Cardiac septum (tissue), 1 donor: Measurements from ENCODE around the gene SCAMP3. TPM values are rescaled to one million over a fixed set of nuclear protein-coding genes. Genes with fewer than 3 reads are reported as not detected.
A peak's percentile ranks its signal among the peaks of the same experiment; 100 is the strongest.

Experiments
- DNase-seq: peaks from one replicate; pipeline ENCODE4 v3.0.0-alpha.2; 2020; ENCODE audit warnings: low spot score
- intact Hi-C: fragments of 100-400 bp; cut with DNase I; formaldehyde crosslinking; loops from one replicate; pipeline ENCODE4 v1.14.0; 2022
- total RNA-seq: library from RNA; stranded (reverse); fragmentation: NEBNext Ultra II Directional; extraction: Animal tissue kit (Norgen Biotek cat#: 25700); gene quantifications from one replicate; pipeline ENCODE4 v1.2.1, GENCODE V29; 2021
- donor health status: DM: no; HTN: no; CAD: no.

Gene SCAMP3
- total RNA-seq, 1 donor from 2014 or later = 61.5 TPM

- DNase-seq = no peak
- intact Hi-C loops = no loop called here
These were observed 25.9 kb upstream of the SCAMP3 start for GRCh38 chr1:155287987-155288543.

- intact Hi-C loops = no loop called here
- DNase-seq = no peak
These were observed 24.4 kb upstream of the SCAMP3 start for GRCh38 chr1:155286544-155286943.

GRCh38 chr1:155285631-155286044 lies 23.5 kb upstream of the SCAMP3 start:
- intact Hi-C loops = no loop called here
- no peak for DNase-seq

- DNase-seq = no peak
- intact Hi-C loops = no loop called here
These were observed 22.9 kb upstream of the SCAMP3 start for GRCh38 chr1:155285063-155285462.

GRCh38 chr1:155284476-155284875 lies 22.3 kb upstream of the SCAMP3 start:
- intact Hi-C loops = no loop called here
- no peak for DNase-seq

GRCh38 chr1:155282488-155283091 lies 20.4 kb upstream of the SCAMP3 start:
- intact Hi-C loops = no loop called here
- DNase-seq = no peak

- intact Hi-C loops = no loop called here
These were observed 17.1 kb upstream of the SCAMP3 start for GRCh38 chr1:155279268-155279667.

GRCh38 chr1:155278689-155279160 lies 16.6 kb upstream of the SCAMP3 start:
- intact Hi-C loops = no loop called here
- DNase-seq = no peak

More at GRCh38 chr1:155279268-155279667, 17.1 kb upstream of the SCAMP3 start:
- no peak for DNase-seq

- intact Hi-C loops = loop anchor here (1.0 to 2.0 kb wide), 2 partner anchors 31 to 46 kb away; partner anchors contain the start of gene FDPS
- DNase-seq = no peak
These were observed 15.9 kb upstream of the SCAMP3 start for GRCh38 chr1:155277902-155278688.

- intact Hi-C loops = loop anchor here (1.0 to 2.0 kb wide), 2 partner anchors 32 to 47 kb away; partner anchors contain the start of gene FDPS
These were observed 15.1 kb upstream of the SCAMP3 start, which contains the start of gene HCN3 for GRCh38 chr1:155277070-155277901. Gene HCN3, plus strand, starts transcription at chr1:155277463. Its CDS starts 128 bp downstream, at chr1:155277591.

GRCh38 chr1:155273343-155274245 lies 11.4 kb upstream of the SCAMP3 start, which contains the start of gene CLK2:
Gene CLK2, minus strand, starts transcription at chr1:155273504. Its CDS starts 2,527 bp downstream, at chr1:155270977.
- intact Hi-C loops = no loop called here
- peak; percentile 98 for DNase-seq

More at GRCh38 chr1:155277070-155277901, 15.1 kb upstream of the SCAMP3 start, which contains the start of gene HCN3:
- peak; percentile 99 for DNase-seq

GRCh38 chr1:155272466-155273342 lies 10.5 kb upstream of the SCAMP3 start:
- no peak for DNase-seq
- intact Hi-C loops = no loop called here

GRCh38 chr1:155269381-155269780 lies 7.2 kb upstream of the SCAMP3 start:
- intact Hi-C loops = no loop called here
- no peak for DNase-seq

- DNase-seq = no peak
- intact Hi-C loops = no loop called here
These were observed 6.5 kb upstream of the SCAMP3 start for GRCh38 chr1:155268630-155269029.

GRCh38 chr1:155267373-155267772 lies 5.2 kb upstream of the SCAMP3 start:
- intact Hi-C loops = no loop called here
- DNase-seq = no peak

- no peak for DNase-seq
- intact Hi-C loops = no loop called here
These were observed 4.4 kb upstream of the SCAMP3 start for GRCh38 chr1:155266553-155266952.

- intact Hi-C loops = no loop called here
- DNase-seq = no peak
These were observed 907 bp upstream of the SCAMP3 start for GRCh38 chr1:155263067-155263466.

- intact Hi-C loops = no loop called here
- DNase-seq = no peak
These were observed 688 bp downstream of the SCAMP3 start for GRCh38 chr1:155261493-155261851.
